ENCODE results near the gene FZD7.

Gene FZD7

DNA sequence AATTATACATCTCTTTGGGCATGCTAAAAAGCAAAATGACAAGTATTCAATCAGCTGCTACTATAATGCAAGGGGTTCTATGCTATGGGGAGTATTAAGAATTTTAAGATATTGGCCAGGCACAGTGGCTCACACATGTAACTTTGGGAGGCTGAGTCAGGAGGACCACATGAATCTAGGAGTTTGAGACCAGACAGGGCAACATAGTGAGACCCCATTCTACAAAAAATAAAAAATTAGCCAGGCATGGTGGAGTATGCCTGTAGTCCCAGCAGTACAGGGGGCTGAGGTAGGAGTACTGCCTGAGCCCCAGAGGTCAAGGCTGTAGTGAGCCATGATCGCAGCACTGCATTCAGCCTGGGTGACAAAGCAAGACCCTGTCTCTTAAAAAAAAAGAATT lies 33.9 kb downstream of the FZD7 start:
- no peak for DNase-seq (ENCODE audit: low spot score)

DNA sequence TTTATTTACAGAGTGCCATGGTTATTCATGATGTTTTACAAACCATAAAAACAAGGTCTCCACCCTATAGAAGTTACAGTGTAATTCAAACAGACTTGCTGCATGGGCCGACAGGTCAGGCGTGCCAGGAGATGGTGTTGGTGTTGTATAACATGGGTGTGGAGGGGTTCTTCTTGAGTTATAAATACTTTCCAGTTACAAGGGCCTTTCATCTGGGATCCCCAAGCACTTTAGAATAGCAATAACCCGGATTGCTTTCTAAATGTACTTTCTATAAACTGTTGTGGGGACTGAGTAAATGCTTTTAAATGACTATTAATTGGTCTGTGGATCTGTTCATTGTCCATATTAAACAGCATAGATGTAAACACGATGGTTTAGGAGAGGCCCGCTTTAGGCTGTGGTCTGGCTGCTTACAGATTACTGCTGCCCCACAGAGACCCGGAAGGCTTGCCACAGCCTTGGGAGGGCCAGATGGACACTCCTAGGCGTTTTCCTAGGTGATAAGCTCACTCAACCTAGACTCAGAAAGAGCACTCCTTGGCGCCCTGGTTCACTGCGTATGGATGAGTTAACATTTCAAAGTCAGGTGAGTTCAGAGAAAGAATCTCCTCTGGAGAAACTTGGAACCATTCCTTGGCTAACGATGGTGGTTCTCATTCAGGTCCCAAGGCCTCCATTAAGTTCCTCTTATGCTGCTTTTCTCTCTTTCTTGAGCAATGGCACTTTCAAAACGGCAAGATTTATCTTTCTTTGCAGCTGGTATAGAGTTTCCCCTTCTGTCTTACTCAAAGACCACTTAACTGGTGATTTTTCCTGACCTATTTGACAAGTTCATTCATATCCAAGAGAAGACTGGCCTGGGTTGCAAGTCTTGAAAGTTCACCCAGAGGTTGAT lies 35.8 kb downstream of the FZD7 start:
- DNase-seq (ENCODE audit: low spot score) = no peak

DNA sequence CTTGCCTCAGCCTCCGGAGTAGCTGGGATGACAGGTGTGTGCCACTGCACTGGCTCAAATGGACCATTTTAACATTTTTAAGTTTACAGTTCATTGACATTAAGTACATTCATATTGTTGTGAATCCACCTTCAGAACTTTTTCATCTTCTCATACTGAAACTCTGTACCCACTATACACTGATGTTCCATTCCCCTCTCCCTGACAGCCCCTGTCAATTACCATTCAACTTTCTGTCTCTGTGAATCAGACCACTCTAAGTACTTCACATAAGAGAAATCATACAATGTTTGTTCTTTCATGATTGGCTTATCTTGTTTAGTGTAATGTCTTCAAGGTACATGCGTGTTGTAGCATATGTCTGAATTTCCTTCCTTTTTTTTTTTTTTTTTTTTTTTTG lies 37.5 kb downstream of the FZD7 start:
- no peak for DNase-seq (ENCODE audit: low spot score)

DNA sequence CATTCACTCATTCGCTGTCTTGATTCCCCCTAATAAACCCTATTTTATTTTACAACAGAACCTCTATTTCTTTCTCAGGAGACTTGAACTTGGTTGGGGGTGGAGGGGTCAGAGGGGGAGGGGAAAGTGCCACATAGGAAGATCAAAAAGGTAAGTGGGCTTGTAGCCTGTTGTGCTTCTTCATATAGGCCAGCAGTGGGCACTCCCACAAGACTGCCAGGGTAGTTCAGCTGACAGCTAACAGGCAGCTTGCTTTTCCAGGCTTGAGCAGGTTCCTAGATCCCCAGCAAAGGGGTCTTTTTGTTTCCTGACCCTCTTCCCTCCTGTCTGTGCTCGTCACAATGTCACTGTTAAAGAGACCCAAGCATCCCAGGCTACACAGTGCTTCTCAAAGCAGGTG lies 38.6 kb downstream of the FZD7 start:
- peak; percentile 55 for DNase-seq (ENCODE audit: low spot score)

DNA sequence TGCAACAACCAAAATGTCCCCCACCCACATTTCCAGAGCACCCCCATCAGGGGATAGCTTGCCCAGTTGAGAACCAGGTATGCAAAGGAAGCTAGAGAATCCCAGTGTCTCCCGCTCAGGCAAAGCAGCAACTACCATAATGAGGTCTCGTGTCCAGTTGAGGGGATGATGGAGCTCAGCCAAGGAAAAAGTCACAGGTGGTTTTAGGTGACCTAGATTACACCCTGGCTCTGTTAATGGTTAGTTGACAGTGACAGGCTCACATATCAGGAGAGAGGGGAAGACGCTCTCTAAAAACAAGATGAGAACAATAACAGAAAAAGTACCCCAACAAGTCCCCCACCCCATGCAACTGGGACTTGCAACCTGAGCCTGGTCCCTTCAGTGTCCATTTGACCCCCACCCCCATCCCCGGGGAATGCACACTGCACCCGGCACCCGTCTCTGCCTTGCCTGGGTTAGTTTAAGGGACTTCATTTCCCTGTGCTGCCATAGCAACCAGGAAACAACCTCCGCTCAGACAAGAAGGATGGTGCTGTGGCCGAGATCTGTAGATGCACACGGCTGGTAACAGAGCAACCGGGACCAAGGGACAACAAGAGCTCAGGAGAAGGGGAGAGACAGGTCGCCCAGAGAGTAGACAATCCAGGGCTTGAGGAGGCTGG lies 39.2 kb downstream of the FZD7 start, which contains the start of gene KIAA2012:
Gene KIAA2012, plus strand, starts transcription at position 519 of the 665 bp plus-strand sequence. CDS start 373 bp downstream, outside the sequence.
- DNase-seq (ENCODE audit: low spot score) = peak; percentile 55

DNA sequence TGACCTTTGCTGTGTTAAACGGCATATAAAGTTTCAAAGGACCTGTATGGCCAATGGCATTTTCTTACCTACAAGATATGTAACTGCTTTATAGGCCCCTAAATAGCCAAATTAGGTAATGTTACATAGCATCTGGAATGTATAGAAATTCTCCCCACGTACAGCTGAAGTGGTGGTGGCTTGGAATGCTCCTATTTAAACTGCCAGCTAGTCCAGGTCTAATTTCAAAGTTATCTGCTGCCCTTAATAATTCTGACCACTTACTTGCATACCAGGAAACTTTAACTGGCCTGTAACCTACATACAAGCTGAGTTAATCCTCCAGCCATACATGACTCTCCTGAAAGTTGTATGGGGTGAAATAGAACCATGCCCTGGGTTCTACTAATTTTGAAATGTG lies 40.7 kb downstream of the FZD7 start:
- DNase-seq (ENCODE audit: low spot score) = no peak

DNA sequence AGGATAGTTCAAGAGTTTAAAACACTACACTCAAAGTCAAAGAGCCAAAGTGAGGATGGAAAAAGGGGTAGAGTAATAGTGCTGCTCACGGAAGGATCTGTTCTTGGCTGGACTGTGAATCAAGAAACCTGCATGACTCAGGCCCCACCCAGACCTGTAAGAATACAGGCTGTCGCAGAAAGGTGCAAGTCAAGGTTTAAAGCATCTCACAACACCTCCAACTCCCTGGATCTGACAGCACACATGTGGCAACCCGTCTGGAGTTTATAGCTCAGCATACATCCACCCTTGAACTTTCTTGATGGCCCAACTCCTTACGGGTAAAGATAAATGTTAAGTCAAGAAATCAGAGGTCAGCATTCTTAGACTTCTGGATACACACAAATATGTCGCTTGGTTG lies 45.7 kb downstream of the FZD7 start:
- DNase-seq (ENCODE audit: low spot score) = no peak

DNA sequence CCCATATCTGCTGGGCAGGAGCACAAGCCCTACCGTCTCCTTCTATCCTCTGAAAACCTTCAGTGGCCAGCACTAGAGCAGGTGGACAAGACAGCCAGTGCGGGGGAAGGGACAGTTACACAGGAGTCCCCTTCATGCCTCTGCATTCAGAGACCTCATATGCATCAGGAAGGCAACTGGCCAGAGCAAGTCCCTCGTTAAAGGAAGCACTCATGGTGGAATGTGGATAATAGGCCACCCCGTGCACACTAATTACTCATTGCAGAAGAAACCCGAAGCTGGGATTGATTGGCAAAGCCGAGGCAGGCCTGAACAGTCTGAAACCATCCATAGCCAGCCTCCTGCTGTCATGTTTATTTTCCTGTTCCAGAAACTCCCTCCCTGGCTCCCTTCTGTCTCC lies 50.6 kb downstream of the FZD7 start:
- DNase-seq (ENCODE audit: low spot score) = no peak
